GM23338 (cell line): ENCODE data around the gene NFKB1. TPM values are rescaled to one million over a fixed set of nuclear protein-coding genes. Genes with fewer than 3 reads are reported as not detected.

Experiments used
- ATAC-seq: fragments of 200-7000 bp; cut with Tn5 transposase; 3 replicates; pipeline ENCODE4 v1.9.1; 2020
- DNase-seq: peaks from one replicate; pipeline ENCODE4 v3.0.0-alpha.2; 2015; ENCODE audit warnings: low spot score
- H2AFZ ChIP-seq: fragments of 200-600 bp; sonication (generic); 2 replicates; pipeline ENCODE4 v1.8.0; 2016; ENCODE audit warnings: antibody characterized with exemption, mild to moderate bottlenecking, moderate library complexity
- H3F3A ChIP-seq: fragments of 200-600 bp; sonication (generic); replicated peaks from 2 replicates; pipeline ENCODE4 v1.8.0; 2017; ENCODE audit warnings: antibody characterized with exemption, mixed run types, low read depth
- H3K27ac ChIP-seq: fragments of 200-600 bp; sonication (generic); 2 replicates; pipeline ENCODE4 v1.6.1; 2016; ENCODE audit warnings: low read depth
- H3K27me3 ChIP-seq: fragments of 200-600 bp; sonication (generic); 2 replicates; pipeline ENCODE4 v1.8.0; 2016; ENCODE audit warnings: mild to moderate bottlenecking, mixed run types, moderate library complexity; ENCODE audit not compliant: insufficient read depth
- H3K36me3 ChIP-seq: fragments of 200-600 bp; sonication (generic); 2 replicates; pipeline ENCODE4 v1.8.0; 2016; ENCODE audit warnings: mild to moderate bottlenecking; ENCODE audit not compliant: insufficient read depth
- H3K4me1 ChIP-seq: fragments of 200-600 bp; sonication (generic); 2 replicates; pipeline ENCODE4 v1.8.0; 2016; ENCODE audit warnings: mild to moderate bottlenecking, moderate library complexity; ENCODE audit not compliant: insufficient read depth
- H3K4me2 ChIP-seq: fragments of 200-600 bp; sonication (generic); 2 replicates; pipeline ENCODE4 v1.7.1; 2017; ENCODE audit warnings: mixed run types
- H3K4me3 ChIP-seq: fragments of 200-600 bp; sonication (generic); 2 replicates; pipeline ENCODE4 v1.6.1; 2016; ENCODE audit warnings: mixed run types
- H3K79me2 ChIP-seq: fragments of 200-600 bp; sonication (generic); replicated peaks from 2 replicates; pipeline ENCODE4 v1.8.0; 2017; ENCODE audit warnings: mild to moderate bottlenecking; ENCODE audit not compliant: insufficient read depth
- H3K9me2 ChIP-seq: fragments of 200-600 bp; sonication (generic); 2 replicates; pipeline ENCODE4 v1.8.0; 2017; ENCODE audit not compliant: insufficient read depth
- H4K20me1 ChIP-seq: fragments of 200-600 bp; sonication (generic); replicated peaks from 2 replicates; pipeline ENCODE4 v1.8.0; 2017; ENCODE audit warnings: mild to moderate bottlenecking; ENCODE audit not compliant: insufficient read depth
- H3K27ac Mint-ChIP-seq: 2 replicates; pipeline ENCODE4 v1.8.0; 2020; ENCODE audit warnings: inconsistent platforms, mild to moderate bottlenecking, moderate library complexity, mixed read lengths
- H3K27me3 Mint-ChIP-seq: 3 replicates; pipeline ENCODE4 v1.8.0; 2022; ENCODE audit warnings: low read depth, mild to moderate bottlenecking, moderate library complexity, mixed read lengths, inconsistent platforms; ENCODE audit not compliant: insufficient read depth, poor library complexity
- H3K36me3 Mint-ChIP-seq: 3 replicates; pipeline ENCODE4 v1.8.0; 2021; ENCODE audit warnings: low read depth, mild to moderate bottlenecking, inconsistent platforms, moderate library complexity, mixed read lengths
- H3K4me1 Mint-ChIP-seq: 3 replicates; pipeline ENCODE4 v1.8.0; 2020; ENCODE audit warnings: mild to moderate bottlenecking, inconsistent platforms, mixed read lengths
- H3K4me3 Mint-ChIP-seq: 3 replicates; pipeline ENCODE4 v1.8.0; 2021; ENCODE audit warnings: moderate library complexity, mild to moderate bottlenecking, inconsistent platforms, mixed read lengths
- H3K9me3 Mint-ChIP-seq: 3 replicates; pipeline ENCODE4 v1.8.0; 2020; ENCODE audit warnings: moderate library complexity, mild to moderate bottlenecking, inconsistent platforms, mixed read lengths
- CREB1 ChIP-seq: fragments of 250-450 bp; sonication (Bioruptor Pico); IDR thresholded peaks from 2 replicates; pipeline ENCODE4 v1.5.0; 2020; ENCODE audit warnings: low read depth, mild to moderate bottlenecking, moderate library complexity
- EZH2 ChIP-seq: fragments of 200-600 bp; sonication (generic); IDR thresholded peaks from one replicate; pipeline ENCODE4 v1.8.0; 2017; ENCODE audit warnings: antibody characterized with exemption, mild to moderate bottlenecking, low read depth; ENCODE audit not compliant: unreplicated experiment
- EZH2phosphoT487 ChIP-seq: fragments of 200-600 bp; sonication (generic); IDR thresholded peaks from one replicate; pipeline ENCODE4 v1.8.1; 2018; ENCODE audit warnings: antibody characterized with exemption; ENCODE audit not compliant: unreplicated experiment
- JUNB ChIP-seq: IDR thresholded peaks from one replicate; pipeline ENCODE4 v1.6.1; 2016; ENCODE audit warnings: antibody characterized with exemption; ENCODE audit not compliant: unreplicated experiment
- NANOG ChIP-seq: IDR thresholded peaks from 2 replicates; pipeline ENCODE4 v1.6.1; 2016; ENCODE audit warnings: antibody characterized with exemption, borderline replicate concordance
- POLR2AphosphoS5 ChIP-seq: IDR thresholded peaks from 2 replicates; pipeline ENCODE4 v1.6.1; 2016; ENCODE audit warnings: antibody characterized with exemption, low read depth
- REST ChIP-seq: IDR thresholded peaks from one replicate; pipeline ENCODE4 v1.6.1; 2018; ENCODE audit warnings: antibody characterized with exemption; ENCODE audit not compliant: unreplicated experiment
- STAT1 ChIP-seq: IDR thresholded peaks from one replicate; pipeline ENCODE4 v1.6.1; 2016; ENCODE audit warnings: antibody characterized with exemption; ENCODE audit not compliant: unreplicated experiment
- ZNF114 ChIP-seq: fragments of 250-450 bp; sonication (Bioruptor Pico); IDR thresholded peaks from 2 replicates; pipeline ENCODE4 v1.5.0; 2020; ENCODE audit warnings: mild to moderate bottlenecking, moderate library complexity
- ZNF331 ChIP-seq: fragments of 250-450 bp; sonication (Bioruptor Pico); IDR thresholded peaks from 2 replicates; pipeline ENCODE4 v1.5.0; 2020; ENCODE audit warnings: low read depth, mild to moderate bottlenecking, moderate library complexity
- polyA plus RNA-seq: library from polyadenylated mRNA; unstranded; fragments of >200 nt; fragmentation: Nextera tagmentation; extraction: Ambion mirVana; gene quantifications from 2 replicates; pipeline ENCODE4 v1.2.1, GENCODE V29; 2016
- total RNA-seq: library from RNA; depleted of rRNA; stranded (reverse); fragments of >200 nt; shearing (Covaris generic); gene quantifications from 2 replicates; pipeline ENCODE4 v1.2.3, GENCODE V29; 2014
- TF ChIP-seq, protein P1 (sequence below), 2 experiments: fragments of 200-600 bp in 1 of 2; sonication (generic) in 1 of 2; conservative IDR thresholded peaks; 2 replicates each; pipeline versions ENCODE4 v1.5.1 to v1.6.1; 2016 to 2017; ENCODE audit warnings: antibody characterized with exemption in 2 of 2, low read depth in 2 of 2, mild to moderate bottlenecking in 2 of 2, moderate library complexity in 1 of 2
- TF ChIP-seq, protein P2 (sequence below): IDR thresholded peaks from 2 replicates; pipeline ENCODE4 v1.6.1; 2016; ENCODE audit warnings: antibody characterized with exemption
- TF ChIP-seq, protein P3 (sequence below): fragments of 250-450 bp; sonication (Bioruptor Pico); IDR thresholded peaks from 2 replicates; pipeline ENCODE4 v1.5.0; 2020; ENCODE audit warnings: mild to moderate bottlenecking, moderate library complexity

The NFKB1 gene
- total and polyA plus RNA-seq, 2 experiments from 2014 or later, result 0.82 to 4.6 TPM

GRCh38 chr4:102533348-102533747, 32.2 kb downstream of the NFKB1 start:
- TF ChIP-seq POLR2AphosphoS5 (no peak), STAT1 (no peak), ZNF114 (CRISPR knock-in tag) (no peak), EZH2phosphoT487 (no peak), EZH2 (no peak), NANOG (no peak), REST (no peak), CREB1 (no peak), JUNB (no peak), ZNF331 (CRISPR knock-in tag) (no peak)
- TF ChIP-seq, protein P1, sequence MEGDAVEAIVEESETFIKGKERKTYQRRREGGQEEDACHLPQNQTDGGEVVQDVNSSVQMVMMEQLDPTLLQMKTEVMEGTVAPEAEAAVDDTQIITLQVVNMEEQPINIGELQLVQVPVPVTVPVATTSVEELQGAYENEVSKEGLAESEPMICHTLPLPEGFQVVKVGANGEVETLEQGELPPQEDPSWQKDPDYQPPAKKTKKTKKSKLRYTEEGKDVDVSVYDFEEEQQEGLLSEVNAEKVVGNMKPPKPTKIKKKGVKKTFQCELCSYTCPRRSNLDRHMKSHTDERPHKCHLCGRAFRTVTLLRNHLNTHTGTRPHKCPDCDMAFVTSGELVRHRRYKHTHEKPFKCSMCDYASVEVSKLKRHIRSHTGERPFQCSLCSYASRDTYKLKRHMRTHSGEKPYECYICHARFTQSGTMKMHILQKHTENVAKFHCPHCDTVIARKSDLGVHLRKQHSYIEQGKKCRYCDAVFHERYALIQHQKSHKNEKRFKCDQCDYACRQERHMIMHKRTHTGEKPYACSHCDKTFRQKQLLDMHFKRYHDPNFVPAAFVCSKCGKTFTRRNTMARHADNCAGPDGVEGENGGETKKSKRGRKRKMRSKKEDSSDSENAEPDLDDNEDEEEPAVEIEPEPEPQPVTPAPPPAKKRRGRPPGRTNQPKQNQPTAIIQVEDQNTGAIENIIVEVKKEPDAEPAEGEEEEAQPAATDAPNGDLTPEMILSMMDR (conservative IDR thresholded peaks at IDR 0.05; ENCODE audit: low read depth in 2 of 2), result no peak
- TF ChIP-seq, protein P2, sequence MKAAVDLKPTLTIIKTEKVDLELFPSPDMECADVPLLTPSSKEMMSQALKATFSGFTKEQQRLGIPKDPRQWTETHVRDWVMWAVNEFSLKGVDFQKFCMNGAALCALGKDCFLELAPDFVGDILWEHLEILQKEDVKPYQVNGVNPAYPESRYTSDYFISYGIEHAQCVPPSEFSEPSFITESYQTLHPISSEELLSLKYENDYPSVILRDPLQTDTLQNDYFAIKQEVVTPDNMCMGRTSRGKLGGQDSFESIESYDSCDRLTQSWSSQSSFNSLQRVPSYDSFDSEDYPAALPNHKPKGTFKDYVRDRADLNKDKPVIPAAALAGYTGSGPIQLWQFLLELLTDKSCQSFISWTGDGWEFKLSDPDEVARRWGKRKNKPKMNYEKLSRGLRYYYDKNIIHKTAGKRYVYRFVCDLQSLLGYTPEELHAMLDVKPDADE, result no peak
- TF ChIP-seq, protein P3, sequence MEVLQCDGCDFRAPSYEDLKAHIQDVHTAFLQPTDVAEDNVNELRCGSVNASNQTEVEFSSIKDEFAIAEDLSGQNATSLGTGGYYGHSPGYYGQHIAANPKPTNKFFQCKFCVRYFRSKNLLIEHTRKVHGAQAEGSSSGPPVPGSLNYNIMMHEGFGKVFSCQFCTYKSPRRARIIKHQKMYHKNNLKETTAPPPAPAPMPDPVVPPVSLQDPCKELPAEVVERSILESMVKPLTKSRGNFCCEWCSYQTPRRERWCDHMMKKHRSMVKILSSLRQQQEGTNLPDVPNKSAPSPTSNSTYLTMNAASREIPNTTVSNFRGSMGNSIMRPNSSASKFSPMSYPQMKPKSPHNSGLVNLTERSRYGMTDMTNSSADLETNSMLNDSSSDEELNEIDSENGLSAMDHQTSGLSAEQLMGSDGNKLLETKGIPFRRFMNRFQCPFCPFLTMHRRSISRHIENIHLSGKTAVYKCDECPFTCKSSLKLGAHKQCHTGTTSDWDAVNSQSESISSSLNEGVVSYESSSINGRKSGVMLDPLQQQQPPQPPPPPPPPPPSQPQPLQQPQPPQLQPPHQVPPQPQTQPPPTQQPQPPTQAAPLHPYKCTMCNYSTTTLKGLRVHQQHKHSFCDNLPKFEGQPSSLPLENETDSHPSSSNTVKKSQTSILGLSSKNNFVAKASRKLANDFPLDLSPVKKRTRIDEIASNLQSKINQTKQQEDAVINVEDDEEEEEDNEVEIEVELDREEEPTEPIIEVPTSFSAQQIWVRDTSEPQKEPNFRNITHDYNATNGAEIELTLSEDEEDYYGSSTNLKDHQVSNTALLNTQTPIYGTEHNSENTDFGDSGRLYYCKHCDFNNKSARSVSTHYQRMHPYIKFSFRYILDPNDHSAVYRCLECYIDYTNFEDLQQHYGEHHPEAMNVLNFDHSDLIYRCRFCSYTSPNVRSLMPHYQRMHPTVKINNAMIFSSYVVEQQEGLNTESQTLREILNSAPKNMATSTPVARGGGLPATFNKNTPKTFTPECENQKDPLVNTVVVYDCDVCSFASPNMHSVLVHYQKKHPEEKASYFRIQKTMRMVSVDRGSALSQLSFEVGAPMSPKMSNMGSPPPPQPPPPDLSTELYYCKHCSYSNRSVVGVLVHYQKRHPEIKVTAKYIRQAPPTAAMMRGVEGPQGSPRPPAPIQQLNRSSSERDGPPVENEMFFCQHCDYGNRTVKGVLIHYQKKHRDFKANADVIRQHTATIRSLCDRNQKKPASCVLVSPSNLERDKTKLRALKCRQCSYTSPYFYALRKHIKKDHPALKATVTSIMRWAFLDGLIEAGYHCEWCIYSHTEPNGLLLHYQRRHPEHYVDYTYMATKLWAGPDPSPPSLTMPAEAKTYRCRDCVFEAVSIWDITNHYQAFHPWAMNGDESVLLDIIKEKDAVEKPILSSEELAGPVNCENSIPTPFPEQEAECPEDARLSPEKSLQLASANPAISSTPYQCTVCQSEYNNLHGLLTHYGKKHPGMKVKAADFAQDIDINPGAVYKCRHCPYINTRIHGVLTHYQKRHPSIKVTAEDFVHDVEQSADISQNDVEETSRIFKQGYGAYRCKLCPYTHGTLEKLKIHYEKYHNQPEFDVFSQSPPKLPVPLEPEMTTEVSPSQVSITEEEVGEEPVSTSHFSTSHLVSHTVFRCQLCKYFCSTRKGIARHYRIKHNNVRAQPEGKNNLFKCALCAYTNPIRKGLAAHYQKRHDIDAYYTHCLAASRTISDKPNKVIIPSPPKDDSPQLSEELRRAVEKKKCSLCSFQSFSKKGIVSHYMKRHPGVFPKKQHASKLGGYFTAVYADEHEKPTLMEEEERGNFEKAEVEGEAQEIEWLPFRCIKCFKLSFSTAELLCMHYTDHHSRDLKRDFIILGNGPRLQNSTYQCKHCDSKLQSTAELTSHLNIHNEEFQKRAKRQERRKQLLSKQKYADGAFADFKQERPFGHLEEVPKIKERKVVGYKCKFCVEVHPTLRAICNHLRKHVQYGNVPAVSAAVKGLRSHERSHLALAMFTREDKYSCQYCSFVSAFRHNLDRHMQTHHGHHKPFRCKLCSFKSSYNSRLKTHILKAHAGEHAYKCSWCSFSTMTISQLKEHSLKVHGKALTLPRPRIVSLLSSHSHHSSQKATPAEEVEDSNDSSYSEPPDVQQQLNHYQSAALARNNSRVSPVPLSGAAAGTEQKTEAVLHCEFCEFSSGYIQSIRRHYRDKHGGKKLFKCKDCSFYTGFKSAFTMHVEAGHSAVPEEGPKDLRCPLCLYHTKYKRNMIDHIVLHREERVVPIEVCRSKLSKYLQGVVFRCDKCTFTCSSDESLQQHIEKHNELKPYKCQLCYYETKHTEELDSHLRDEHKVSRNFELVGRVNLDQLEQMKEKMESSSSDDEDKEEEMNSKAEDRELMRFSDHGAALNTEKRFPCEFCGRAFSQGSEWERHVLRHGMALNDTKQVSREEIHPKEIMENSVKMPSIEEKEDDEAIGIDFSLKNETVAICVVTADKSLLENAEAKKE (CRISPR knock-in tag), result no peak
- Mint-ChIP-seq H3K4me1 (peaks cover 5% of the 10 kb centered on the region), H3K4me3 (no peak overlapping the region), H3K9me3 (no peaks in the 10 kb centered on the region), H3K27me3 (no peaks in the 10 kb centered on the region), H3K27ac (no peak overlapping the region), H3K36me3 (no peaks in the 10 kb centered on the region)
- Histone ChIP-seq H3K9me2 (no peaks in the 10 kb centered on the region), H3K4me1 (peaks cover 3% of the 10 kb centered on the region; the same call in 1 of the 2 replicates), H3K4me3 (no peak overlapping the region), H4K20me1 (no peaks in the 10 kb centered on the region), H3K79me2 (no peaks in the 10 kb centered on the region), H3K36me3 (no peaks in the 10 kb centered on the region), H2AFZ (no peak overlapping the region), H3K27ac (no peak overlapping the region), H3K27me3 (no peaks in the 10 kb centered on the region), H3F3A (no peaks in the 10 kb centered on the region), H3K4me2 (no peak overlapping the region)
- ATAC-seq, result no peak
- DNase-seq, result no peak
